ENCODE results near the gene USP33. TPM values are rescaled to one million over a fixed set of nuclear protein-coding genes. Genes with fewer than 3 reads are reported as not detected.
"Not testable (repeated sequence)": the region's sequence is repeated elsewhere in the genome, so short reads cannot be mapped to it uniquely, and the experiment has no call there.

The USP33 gene
- total RNA-seq (10 to 100 TPM; 32.2 to 35.5 (median 33.9) TPM), polyA plus RNA-seq (24.1 TPM)
- long read RNA-seq, donor 1, full-length matches to known transcripts: 29 of 87 reads
- long read RNA-seq, donor 1, partial matches to known transcripts: 31 of 87 reads
- long read RNA-seq, donor 1, other reads (novel, unspliced or antisense): 27 of 87 reads
- long read RNA-seq, donor 2, full-length matches to known transcripts: 29 of 55 reads
- long read RNA-seq, donor 2, partial matches to known transcripts: 5 of 55 reads
- long read RNA-seq, donor 2, other reads (novel, unspliced or antisense): 21 of 55 reads
- long read RNA-seq, donor 3, full-length matches to known transcripts: 91 of 222 reads
- long read RNA-seq, donor 3, partial matches to known transcripts: 57 of 222 reads
- long read RNA-seq, donor 3, other reads (novel, unspliced or antisense): 74 of 222 reads
- long read RNA-seq, donor 4, full-length matches to known transcripts: 15 of 38 reads
- long read RNA-seq, donor 4, partial matches to known transcripts: 6 of 38 reads
- long read RNA-seq, donor 4, other reads (novel, unspliced or antisense): 17 of 38 reads

GRCh38 chr1:77759071-77760028, at the start of gene USP33:
USP33 (minus strand) TSS chr1:77759852; CDS start chr1:77741697, 18,155 bp downstream.
- DNase-seq (peak; percentile 90 to 96 (median 95)), ATAC-seq (peak; percentile 99)
- no peaks in the 10 kb centered on the region for H3K27me3 ChIP-seq (ENCODE audit: control insufficient read depth, insufficient read depth)
- intact Hi-C loops (cut with DNase I): no loop called here
- peak within 1 kb of the TSS; percentile 82 for H3K27ac ChIP-seq (ENCODE audit: low read length)
- no peaks in the 10 kb centered on the region for H3K9me3 ChIP-seq (ENCODE audit: control insufficient read depth, low read length)
- WGBS: under 1% methylated on average over 79 of the region's 79 CpGs
- peaks cover 8% of the 10 kb centered on the region for H3K4me1 ChIP-seq (ENCODE audit: control insufficient read depth, insufficient read depth, low read length)
- H3K4me3 ChIP-seq (ENCODE audit: low read length): peak within 1 kb of the TSS; percentile 92

- no peaks in the 10 kb centered on the region for H3K9me3 ChIP-seq (ENCODE audit: control insufficient read depth, low read length)
- intact Hi-C loops (cut with DNase I): no loop called here
- H3K4me1 ChIP-seq (ENCODE audit: control insufficient read depth, insufficient read depth, low read length): peaks cover 1% of the 10 kb centered on the region
- DNase-seq (no peak), ATAC-seq (no peak)
- H3K4me3 ChIP-seq (ENCODE audit: low read length): no peak overlapping the region
- 69% methylated on average over 2 of the region's 2 CpGs for WGBS
- no peak overlapping the region for H3K27ac ChIP-seq (ENCODE audit: low read length)
- H3K27me3 ChIP-seq (ENCODE audit: control insufficient read depth, insufficient read depth): no peaks in the 10 kb centered on the region
These were observed 43.7 kb upstream of the USP33 start for GRCh38 chr1:77803371-77803770.

DNA sequence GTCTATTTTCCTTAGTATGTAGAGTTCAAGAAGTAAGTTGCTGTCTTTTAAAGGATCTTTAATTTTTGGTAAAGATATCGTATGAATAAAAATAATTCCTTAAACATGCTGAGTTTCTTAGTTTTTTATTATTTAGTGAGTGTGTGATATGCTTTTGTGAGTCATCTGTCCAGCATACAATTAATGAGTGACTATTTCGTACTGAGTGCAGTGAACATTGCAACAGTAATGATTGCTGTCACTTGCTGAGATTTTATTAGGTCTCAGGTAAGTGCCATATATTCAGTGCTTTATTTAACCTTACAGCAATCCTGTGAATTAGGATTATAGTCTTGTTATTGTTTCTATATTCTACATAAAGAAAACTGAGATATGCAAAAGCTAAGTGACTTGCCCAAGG, 42.4 kb upstream of the USP33 start:
- ATAC-seq (no peak), DNase-seq (no peak)
- no peaks in the 10 kb centered on the region for H3K9me3 ChIP-seq (ENCODE audit: control insufficient read depth, low read length)
- intact Hi-C loops (cut with DNase I): no loop called here
- WGBS: 96% methylated on average over 2 of the region's 2 CpGs
- peaks cover 1% of the 10 kb centered on the region for H3K4me1 ChIP-seq (ENCODE audit: control insufficient read depth, insufficient read depth, low read length)
- no peak overlapping the region for H3K4me3 ChIP-seq (ENCODE audit: low read length)
- H3K27me3 ChIP-seq (ENCODE audit: control insufficient read depth, insufficient read depth): no peaks in the 10 kb centered on the region
- H3K27ac ChIP-seq (ENCODE audit: low read length): no peak overlapping the region

GRCh38 chr1:77797991-77798390, 38.3 kb upstream of the USP33 start:
- H3K4me1 ChIP-seq (ENCODE audit: control insufficient read depth, insufficient read depth, low read length): peaks cover 1% of the 10 kb centered on the region
- DNase-seq: no peak
- H3K4me3 ChIP-seq (ENCODE audit: low read length): no peak overlapping the region
- ATAC-seq: no peak
- H3K27ac ChIP-seq (ENCODE audit: low read length): no peak overlapping the region
- H3K27me3 ChIP-seq (ENCODE audit: control insufficient read depth, insufficient read depth): no peaks in the 10 kb centered on the region
- intact Hi-C loops (cut with DNase I): no loop called here
- no peaks in the 10 kb centered on the region for H3K9me3 ChIP-seq (ENCODE audit: control insufficient read depth, low read length)

DNA sequence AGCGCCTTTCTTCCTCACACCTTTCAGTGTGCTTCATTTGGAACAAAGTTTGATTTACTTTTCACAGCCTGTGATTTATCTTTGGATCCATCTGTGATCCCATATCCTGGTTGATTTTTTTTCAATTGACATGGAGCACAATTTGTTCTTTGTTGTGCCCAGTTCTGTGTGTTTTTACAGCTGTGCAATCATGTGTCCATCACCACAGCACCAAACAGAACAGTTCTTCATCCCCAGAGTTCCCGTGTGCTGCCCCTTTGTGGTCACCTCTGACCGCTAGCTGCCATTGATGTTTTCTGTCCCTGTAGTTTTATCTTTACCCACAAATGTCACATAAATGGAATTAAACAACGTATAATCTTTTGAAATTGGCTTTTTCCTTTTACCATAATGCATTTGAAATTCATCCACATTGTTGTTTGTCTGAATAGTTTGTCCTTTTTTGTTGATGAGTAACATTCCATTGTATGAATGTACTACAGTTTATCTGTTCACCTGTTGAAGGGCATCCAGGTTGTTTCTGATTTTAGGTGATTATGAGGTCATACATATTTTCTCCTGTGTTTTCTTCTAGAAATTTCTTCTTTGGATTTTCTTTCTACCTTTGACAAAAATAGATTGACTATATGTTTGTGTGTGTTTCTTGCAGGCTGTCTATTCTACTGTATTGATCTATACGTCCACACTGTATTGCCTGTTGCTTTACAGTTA, 37.2 kb upstream of the USP33 start:
- H3K9me3 ChIP-seq (ENCODE audit: control insufficient read depth, low read length): no peaks in the 10 kb centered on the region
- DNase-seq (no peak), ATAC-seq (no peak)
- no peak overlapping the region for H3K4me3 ChIP-seq (ENCODE audit: low read length)
- intact Hi-C loops (cut with DNase I): no loop called here
- WGBS: 79% methylated on average over 5 of the region's 5 CpGs
- H3K4me1 ChIP-seq (ENCODE audit: control insufficient read depth, insufficient read depth, low read length): peaks cover 1% of the 10 kb centered on the region
- no peaks in the 10 kb centered on the region for H3K27me3 ChIP-seq (ENCODE audit: control insufficient read depth, insufficient read depth)
- no peak overlapping the region for H3K27ac ChIP-seq (ENCODE audit: low read length)

GRCh38 chr1:77794550-77794949, 34.9 kb upstream of the USP33 start:
- WGBS: 97% methylated on average over 3 of the region's 3 CpGs
- no peak overlapping the region for H3K4me3 ChIP-seq (ENCODE audit: low read length)
- no peaks in the 10 kb centered on the region for H3K9me3 ChIP-seq (ENCODE audit: control insufficient read depth, low read length)
- DNase-seq (no peak), ATAC-seq (no peak)
- H3K27me3 ChIP-seq (ENCODE audit: control insufficient read depth, insufficient read depth): no peaks in the 10 kb centered on the region
- intact Hi-C loops (cut with DNase I): no loop called here
- H3K27ac ChIP-seq (ENCODE audit: low read length): no peak overlapping the region
- H3K4me1 ChIP-seq (ENCODE audit: control insufficient read depth, insufficient read depth, low read length): no peaks in the 10 kb centered on the region

DNA sequence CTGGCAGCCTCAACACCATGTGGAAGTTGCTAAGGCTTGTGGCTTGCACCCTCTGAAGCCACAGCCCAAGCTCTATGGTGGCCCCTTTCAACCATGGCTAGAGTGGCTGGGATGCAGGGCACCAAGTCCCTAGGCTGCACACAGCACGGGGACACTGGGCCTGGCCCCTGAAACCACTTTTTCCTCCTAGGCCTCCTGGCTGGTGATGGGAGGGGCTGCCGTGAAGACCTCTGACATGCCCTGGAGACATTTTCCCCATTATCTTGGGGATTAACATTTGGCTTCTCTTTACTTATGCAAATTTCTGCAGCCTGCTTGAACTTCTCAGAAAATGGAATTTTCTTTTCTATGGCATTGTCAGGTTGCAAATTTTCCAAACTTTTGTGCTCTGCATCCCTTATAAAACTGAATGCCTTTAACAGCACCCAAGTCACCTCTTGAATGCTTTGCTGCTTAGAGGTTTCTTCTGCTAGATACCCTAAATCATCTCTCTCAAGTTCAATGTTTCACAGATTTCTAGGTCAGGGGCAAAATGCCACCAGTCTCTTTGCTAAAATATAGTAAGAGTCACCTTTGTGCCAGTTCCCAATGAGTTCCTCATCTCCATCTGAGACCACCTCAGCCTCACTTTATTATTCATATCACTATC, 26.6 kb upstream of the USP33 start:
- WGBS: 76% methylated on average over 2 of the region's 2 CpGs
- H3K4me3 ChIP-seq (ENCODE audit: low read length); intact Hi-C loops (cut with DNase I); ATAC-seq; H3K27me3 ChIP-seq (ENCODE audit: control insufficient read depth, insufficient read depth); H3K9me3 ChIP-seq (ENCODE audit: control insufficient read depth, low read length); H3K4me1 ChIP-seq (ENCODE audit: control insufficient read depth, insufficient read depth, low read length); H3K27ac ChIP-seq (ENCODE audit: low read length); DNase-seq: not testable (repeated sequence)

- Histone ChIP-seq H3K4me3 (ENCODE audit: low read length) (no peak overlapping the region), H3K27ac (ENCODE audit: low read length) (no peak overlapping the region), H3K4me1 (ENCODE audit: control insufficient read depth, insufficient read depth, low read length) (peaks cover 2% of the 10 kb centered on the region), H3K9me3 (ENCODE audit: control insufficient read depth, low read length) (no peaks in the 10 kb centered on the region), H3K27me3 (ENCODE audit: control insufficient read depth, insufficient read depth) (no peaks in the 10 kb centered on the region)
- ATAC-seq (no peak), DNase-seq (no peak)
- WGBS: 92% methylated on average over 2 of the region's 2 CpGs
- intact Hi-C loops (cut with DNase I): no loop called here
These were observed 23.5 kb upstream of the USP33 start for GRCh38 chr1:77783141-77783540.

GRCh38 chr1:77781683-77782082, 22.0 kb upstream of the USP33 start:
- peaks cover 2% of the 10 kb centered on the region for H3K4me1 ChIP-seq (ENCODE audit: control insufficient read depth, insufficient read depth, low read length)
- intact Hi-C loops (cut with DNase I): no loop called here
- DNase-seq: no peak
- no peak overlapping the region for H3K4me3 ChIP-seq (ENCODE audit: low read length)
- H3K27me3 ChIP-seq (ENCODE audit: control insufficient read depth, insufficient read depth): no peaks in the 10 kb centered on the region
- WGBS: 95% methylated on average over 1 of the region's 1 CpG
- ATAC-seq: no peak
- no peaks in the 10 kb centered on the region for H3K9me3 ChIP-seq (ENCODE audit: control insufficient read depth, low read length)
- H3K27ac ChIP-seq (ENCODE audit: low read length): no peak overlapping the region

DNA sequence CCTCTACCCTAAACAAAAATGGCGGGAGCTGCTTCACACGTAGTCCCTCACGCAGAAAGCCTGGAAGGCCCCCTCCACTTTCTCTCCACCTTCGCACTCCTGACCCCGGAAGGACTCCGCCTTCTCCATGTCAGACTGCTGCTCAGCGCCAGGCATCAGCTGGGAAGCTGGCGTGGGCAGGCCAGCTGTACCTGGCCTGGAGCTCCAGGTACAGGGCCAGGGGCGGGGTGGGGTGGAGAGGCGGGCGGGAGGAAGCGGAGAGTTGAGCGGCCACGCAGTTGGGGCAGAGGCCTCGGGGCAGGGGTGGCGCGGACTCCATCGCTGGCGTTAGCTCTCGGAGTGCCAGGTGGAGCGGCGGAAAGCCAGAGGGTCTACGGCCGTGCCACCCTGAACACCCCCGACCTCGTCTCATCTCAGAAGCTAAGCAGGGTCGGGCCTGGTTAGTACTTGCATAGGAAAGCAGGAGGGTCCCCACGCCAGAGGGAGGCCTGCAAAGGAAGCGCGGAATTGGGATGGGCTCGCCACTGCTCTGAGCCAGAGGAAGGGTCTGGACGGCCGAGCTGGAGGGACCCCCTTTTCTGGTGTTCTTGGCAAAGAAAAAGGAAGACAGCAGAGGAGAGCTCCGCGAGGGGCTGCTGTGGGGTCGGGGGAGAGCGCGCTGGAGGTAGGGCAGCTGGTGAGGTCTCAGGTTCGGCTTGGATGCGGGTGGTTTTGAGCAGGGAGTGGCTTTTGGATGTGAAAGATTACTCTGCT, 20.1 kb upstream of the USP33 start, which contains the start of gene MIGA1:
MIGA1 (plus strand) TSS at position 121 of the 753 bp plus-strand sequence. CDS start 3,604 bp downstream, outside the sequence.
- under 1% methylated on average over 40 of the region's 40 CpGs for WGBS
- H3K4me1 ChIP-seq (ENCODE audit: control insufficient read depth, insufficient read depth, low read length): peaks cover 2% of the 10 kb centered on the region
- peak within 1 kb of the TSS; percentile 96 for H3K4me3 ChIP-seq (ENCODE audit: low read length)
- DNase-seq (peak; percentile 88 to 92 (median 92)), ATAC-seq (peak; percentile 99 to 100)
- intact Hi-C loops (cut with DNase I): no loop called here
- no peaks in the 10 kb centered on the region for H3K27me3 ChIP-seq (ENCODE audit: control insufficient read depth, insufficient read depth)
- peak within 1 kb of the TSS; percentile 66 for H3K27ac ChIP-seq (ENCODE audit: low read length)
- no peaks in the 10 kb centered on the region for H3K9me3 ChIP-seq (ENCODE audit: control insufficient read depth, low read length)

Data from right cardiac atrium (tissue), 5 donors.